ENCODE results near the gene NAPEPLD.
"Not testable (repeated sequence)": the region's sequence is repeated elsewhere in the genome, so short reads cannot be mapped to it uniquely, and the experiment has no call there.

Gene NAPEPLD

GRCh38 chr7:103148994-103149807 is at the start of gene NAPEPLD:
Gene NAPEPLD, minus strand, starts transcription at chr7:103149099. Its CDS starts 20,323 bp downstream, at chr7:103128776.
- no peak for FAIRE-seq

- FAIRE-seq: not testable (repeated sequence)
Observed at GRCh38 chr7:103198079-103198478, 49.2 kb upstream of the NAPEPLD start.

GRCh38 chr7:103195364-103195763 is 46.5 kb upstream of the NAPEPLD start:
- not testable (repeated sequence) for FAIRE-seq

GRCh38 chr7:103172415-103173146 is 23.7 kb upstream of the NAPEPLD start:
- FAIRE-seq: not testable (repeated sequence)

- not testable (repeated sequence) for FAIRE-seq
Observed at GRCh38 chr7:103171695-103172414, 23.0 kb upstream of the NAPEPLD start.

- FAIRE-seq: not testable (repeated sequence)
Observed at GRCh38 chr7:103166921-103167544, 18.1 kb upstream of the NAPEPLD start.

GRCh38 chr7:103163087-103163825 is 14.4 kb upstream of the NAPEPLD start:
- FAIRE-seq: not testable (repeated sequence)

GRCh38 chr7:103162641-103163040 is 13.7 kb upstream of the NAPEPLD start:
- not testable (repeated sequence) for FAIRE-seq

GRCh38 chr7:103161998-103162616 is 13.2 kb upstream of the NAPEPLD start:
- not testable (repeated sequence) for FAIRE-seq

GRCh38 chr7:103159072-103159471 is 10.2 kb upstream of the NAPEPLD start:
- not testable (repeated sequence) for FAIRE-seq

GRCh38 chr7:103155331-103156024 is 6.6 kb upstream of the NAPEPLD start:
- FAIRE-seq: not testable (repeated sequence)

GRCh38 chr7:103154042-103154441 is 5.1 kb upstream of the NAPEPLD start:
- no peak for FAIRE-seq

- FAIRE-seq: not testable (repeated sequence)
Observed at GRCh38 chr7:103152744-103153617, 4.1 kb upstream of the NAPEPLD start.

GRCh38 chr7:103151993-103152676 is 3.2 kb upstream of the NAPEPLD start:
- FAIRE-seq: not testable (repeated sequence)

GRCh38 chr7:103150192-103150591 is 1.3 kb upstream of the NAPEPLD start:
- FAIRE-seq: no peak

GRCh38 chr7:103149808-103150180 is 895 bp upstream of the NAPEPLD start:
- no peak for FAIRE-seq

- FAIRE-seq: no peak
Observed at GRCh38 chr7:103148131-103148993, 537 bp downstream of the NAPEPLD start.

GRCh38 chr7:103144754-103145153 is 4.1 kb downstream of the NAPEPLD start:
- FAIRE-seq: not testable (repeated sequence)
